ENCODE data around the gene OPHN1. TPM values are rescaled to one million over a fixed set of nuclear protein-coding genes. Genes with fewer than 3 reads are reported as not detected.
"Not testable (repeated sequence)": the region's sequence is repeated elsewhere in the genome, so short reads cannot be mapped to it uniquely, and the experiment has no call there.

The OPHN1 gene
- total RNA-seq, 2 donors from 2014 or later: 5.9 to 7.5 TPM

- intact Hi-C loops (cut with DNase I): no loop called here
- DNase-seq (ENCODE audit: low spot score): no peak
Measured at GRCh38 chrX:68428431-68428830, 4.9 kb downstream of the OPHN1 start.

GRCh38 chrX:68424719-68425118 lies 8.6 kb downstream of the OPHN1 start:
- DNase-seq (ENCODE audit: low spot score): no peak
- intact Hi-C loops (cut with DNase I): loop anchor here in 1 of 2 donors (2.0 kb wide), 1 partner anchor 48 kb away; no protein-coding TSS in a partner anchor

- DNase-seq (ENCODE audit: low spot score): no peak
- intact Hi-C loops (cut with DNase I): no loop called here
Measured at GRCh38 chrX:68422478-68422877, 10.8 kb downstream of the OPHN1 start.

GRCh38 chrX:68421636-68422035 lies 11.7 kb downstream of the OPHN1 start:
- intact Hi-C loops (cut with DNase I): no loop called here
- no peak for DNase-seq (ENCODE audit: low spot score)

- DNase-seq (ENCODE audit: low spot score): no peak
- intact Hi-C loops (cut with DNase I): no loop called here
Measured at GRCh38 chrX:68420559-68420958, 12.7 kb downstream of the OPHN1 start.

GRCh38 chrX:68419975-68420374 lies 13.3 kb downstream of the OPHN1 start:
- no peak for DNase-seq (ENCODE audit: low spot score)
- intact Hi-C loops (cut with DNase I): no loop called here

GRCh38 chrX:68417651-68418050 lies 15.6 kb downstream of the OPHN1 start:
- intact Hi-C loops (cut with DNase I): no loop called here
- no peak for DNase-seq (ENCODE audit: low spot score)

GRCh38 chrX:68416592-68416991 lies 16.7 kb downstream of the OPHN1 start:
- intact Hi-C loops (cut with DNase I): no loop called here
- DNase-seq (ENCODE audit: low spot score): no peak

- intact Hi-C loops (cut with DNase I): no loop called here
- no peak for DNase-seq (ENCODE audit: low spot score)
Measured at GRCh38 chrX:68415316-68415715, 18.0 kb downstream of the OPHN1 start.

- intact Hi-C loops (cut with DNase I): no loop called here
- DNase-seq (ENCODE audit: low spot score): no peak
Measured at GRCh38 chrX:68413254-68413653, 20.0 kb downstream of the OPHN1 start.

- intact Hi-C loops (cut with DNase I): no loop called here
- DNase-seq (ENCODE audit: low spot score): no peak
Measured at GRCh38 chrX:68411729-68412128, 21.6 kb downstream of the OPHN1 start.

- no peak for DNase-seq (ENCODE audit: low spot score)
- intact Hi-C loops (cut with DNase I): no loop called here
Measured at GRCh38 chrX:68409194-68409593, 24.1 kb downstream of the OPHN1 start.

GRCh38 chrX:68403522-68403921 lies 29.8 kb downstream of the OPHN1 start:
- intact Hi-C loops (cut with DNase I): no loop called here

GRCh38 chrX:68403038-68403437 lies 30.3 kb downstream of the OPHN1 start:
- DNase-seq (ENCODE audit: low spot score): no peak
- intact Hi-C loops (cut with DNase I): no loop called here

More at GRCh38 chrX:68403522-68403921, 29.8 kb downstream of the OPHN1 start:
- DNase-seq (ENCODE audit: low spot score): no peak

GRCh38 chrX:68402094-68402493 lies 31.2 kb downstream of the OPHN1 start:
- no peak for DNase-seq (ENCODE audit: low spot score)

GRCh38 chrX:68398291-68398690 lies 35.0 kb downstream of the OPHN1 start:
- intact Hi-C loops (cut with DNase I): no loop called here
- no peak for DNase-seq (ENCODE audit: low spot score)

More at GRCh38 chrX:68402094-68402493, 31.2 kb downstream of the OPHN1 start:
- intact Hi-C loops (cut with DNase I): no loop called here

GRCh38 chrX:68396953-68397352 lies 36.3 kb downstream of the OPHN1 start:
- intact Hi-C loops (cut with DNase I): no loop called here
- no peak for DNase-seq (ENCODE audit: low spot score)

- DNase-seq (ENCODE audit: low spot score); intact Hi-C loops (cut with DNase I): not testable (repeated sequence)
Measured at GRCh38 chrX:68389419-68389960, 43.8 kb downstream of the OPHN1 start.

- intact Hi-C loops (cut with DNase I): no loop called here
- DNase-seq (ENCODE audit: low spot score): no peak
Measured at GRCh38 chrX:68387776-68388175, 45.5 kb downstream of the OPHN1 start.

- DNase-seq (ENCODE audit: low spot score): no peak
Measured at GRCh38 chrX:68383540-68383939, 49.8 kb downstream of the OPHN1 start.

GRCh38 chrX:68377579-68377978 lies 55.7 kb downstream of the OPHN1 start:
- intact Hi-C loops (cut with DNase I): loop anchor here in 1 of 2 donors (2.0 kb wide), 1 partner anchor 47 kb away; no protein-coding TSS in a partner anchor
- DNase-seq (ENCODE audit: low spot score): not testable (repeated sequence)

More at GRCh38 chrX:68383540-68383939, 49.8 kb downstream of the OPHN1 start:
- intact Hi-C loops (cut with DNase I): no loop called here

- intact Hi-C loops (cut with DNase I): loop anchor here in 1 of 2 donors (2.0 kb wide), 1 partner anchor 48 kb away; no protein-coding TSS in a partner anchor
- DNase-seq (ENCODE audit: low spot score): no peak
Measured at GRCh38 chrX:68376373-68376772, 56.9 kb downstream of the OPHN1 start.

Data from posterior vena cava (tissue), 2 donors.